ENCODE results near the gene KNDC1.
"Not testable (repeated sequence)": the region's sequence is repeated elsewhere in the genome, so short reads cannot be mapped to it uniquely, and the experiment has no call there.

Gene KNDC1

GRCh38 chr10:133131053-133131452 lies 29.0 kb upstream of the KNDC1 start:
- Mint-ChIP-seq H3K4me1 (ENCODE audit: low read depth) (no peaks in the 10 kb centered on the region), H3K36me3 (ENCODE audit: low read depth) (no peaks in the 10 kb centered on the region), H3K27me3 (peaks cover 3% of the 10 kb centered on the region), H3K4me3 (no peak overlapping the region), H3K27ac (no peak overlapping the region), H3K9me3 (no peaks in the 10 kb centered on the region)
- DNase-seq, result peak; percentile 15

GRCh38 chr10:133131734-133132472 lies 28.1 kb upstream of the KNDC1 start:
- no peaks in the 10 kb centered on the region for H3K36me3 Mint-ChIP-seq (ENCODE audit: low read depth)

GRCh38 chr10:133132473-133133291 lies 27.3 kb upstream of the KNDC1 start:
- H3K27ac Mint-ChIP-seq, result no peak overlapping the region
- no peaks in the 10 kb centered on the region for H3K36me3 Mint-ChIP-seq (ENCODE audit: low read depth)
- DNase-seq, result peak; percentile 22
- no peak overlapping the region for H3K4me3 Mint-ChIP-seq
- no peaks in the 10 kb centered on the region for H3K27me3 Mint-ChIP-seq
- H3K4me1 Mint-ChIP-seq (ENCODE audit: low read depth), result no peaks in the 10 kb centered on the region
- no peaks in the 10 kb centered on the region for H3K9me3 Mint-ChIP-seq

More at GRCh38 chr10:133131734-133132472, 28.1 kb upstream of the KNDC1 start:
- Mint-ChIP-seq H3K4me3 (no peak overlapping the region), H3K27ac (no peak overlapping the region), H3K9me3 (no peaks in the 10 kb centered on the region), H3K27me3 (no peaks in the 10 kb centered on the region), H3K4me1 (ENCODE audit: low read depth) (no peaks in the 10 kb centered on the region)
- peak; percentile 13 for DNase-seq

GRCh38 chr10:133133471-133134231 lies 26.4 kb upstream of the KNDC1 start:
- H3K4me3 Mint-ChIP-seq, result no peak overlapping the region
- no peak overlapping the region for H3K27ac Mint-ChIP-seq
- no peaks in the 10 kb centered on the region for H3K36me3 Mint-ChIP-seq (ENCODE audit: low read depth)
- H3K27me3 Mint-ChIP-seq, result no peaks in the 10 kb centered on the region
- no peaks in the 10 kb centered on the region for H3K9me3 Mint-ChIP-seq
- H3K4me1 Mint-ChIP-seq (ENCODE audit: low read depth), result no peaks in the 10 kb centered on the region
- DNase-seq, result peak; percentile 20

GRCh38 chr10:133134411-133135115 lies 25.5 kb upstream of the KNDC1 start:
- no peak overlapping the region for H3K4me3 Mint-ChIP-seq
- peak; percentile 19 for DNase-seq
- no peaks in the 10 kb centered on the region for H3K9me3 Mint-ChIP-seq
- H3K36me3 Mint-ChIP-seq (ENCODE audit: low read depth), result no peaks in the 10 kb centered on the region
- H3K4me1 Mint-ChIP-seq (ENCODE audit: low read depth), result no peaks in the 10 kb centered on the region
- H3K27me3 Mint-ChIP-seq, result no peaks in the 10 kb centered on the region
- H3K27ac Mint-ChIP-seq, result no peak overlapping the region

GRCh38 chr10:133135116-133135465 lies 24.9 kb upstream of the KNDC1 start:
- Mint-ChIP-seq H3K4me3 (no peak overlapping the region), H3K4me1 (ENCODE audit: low read depth) (no peaks in the 10 kb centered on the region), H3K27ac (no peak overlapping the region), H3K9me3 (no peaks in the 10 kb centered on the region), H3K36me3 (ENCODE audit: low read depth) (no peaks in the 10 kb centered on the region), H3K27me3 (no peaks in the 10 kb centered on the region)
- no peak for DNase-seq

GRCh38 chr10:133137486-133138145 lies 22.4 kb upstream of the KNDC1 start:
- DNase-seq; H3K4me3 Mint-ChIP-seq; H3K36me3 Mint-ChIP-seq (ENCODE audit: low read depth); H3K4me1 Mint-ChIP-seq (ENCODE audit: low read depth); H3K27me3 Mint-ChIP-seq; H3K9me3 Mint-ChIP-seq; H3K27ac Mint-ChIP-seq: not testable (repeated sequence)

- H3K4me3 Mint-ChIP-seq, result no peak overlapping the region
- DNase-seq, result peak; percentile 19
- no peak overlapping the region for H3K27ac Mint-ChIP-seq
- H3K4me1 Mint-ChIP-seq (ENCODE audit: low read depth), result peaks cover 7% of the 10 kb centered on the region
- H3K27me3 Mint-ChIP-seq, result peaks cover 11% of the 10 kb centered on the region
- no peaks in the 10 kb centered on the region for H3K9me3 Mint-ChIP-seq
- H3K36me3 Mint-ChIP-seq (ENCODE audit: low read depth), result no peaks in the 10 kb centered on the region
Measured at GRCh38 chr10:133139551-133140065, 20.4 kb upstream of the KNDC1 start.

- H3K4me3 Mint-ChIP-seq, result no peak overlapping the region
- no peak overlapping the region for H3K27ac Mint-ChIP-seq
- peaks cover 7% of the 10 kb centered on the region for H3K4me1 Mint-ChIP-seq (ENCODE audit: low read depth)
Measured at GRCh38 chr10:133140417-133141143, 19.4 kb upstream of the KNDC1 start.

GRCh38 chr10:133141144-133141957 lies 18.7 kb upstream of the KNDC1 start:
- Mint-ChIP-seq H3K27ac (no peak overlapping the region), H3K4me3 (no peak overlapping the region), H3K9me3 (no peaks in the 10 kb centered on the region), H3K4me1 (ENCODE audit: low read depth) (peaks cover 7% of the 10 kb centered on the region), H3K36me3 (ENCODE audit: low read depth) (no peaks in the 10 kb centered on the region), H3K27me3 (peaks cover 24% of the 10 kb centered on the region)
- peak; percentile 23 for DNase-seq

More at GRCh38 chr10:133140417-133141143, 19.4 kb upstream of the KNDC1 start:
- peak; percentile 18 for DNase-seq
- peaks cover 20% of the 10 kb centered on the region for H3K27me3 Mint-ChIP-seq
- H3K36me3 Mint-ChIP-seq (ENCODE audit: low read depth), result no peaks in the 10 kb centered on the region
- H3K9me3 Mint-ChIP-seq, result no peaks in the 10 kb centered on the region

GRCh38 chr10:133141958-133142340 lies 18.1 kb upstream of the KNDC1 start:
- Mint-ChIP-seq H3K27ac (no peak overlapping the region), H3K4me1 (ENCODE audit: low read depth) (peaks cover 7% of the 10 kb centered on the region), H3K36me3 (ENCODE audit: low read depth) (no peaks in the 10 kb centered on the region), H3K9me3 (peaks cover 1% of the 10 kb centered on the region), H3K27me3 (peaks cover 30% of the 10 kb centered on the region), H3K4me3 (no peak overlapping the region)
- DNase-seq, result no peak

- Mint-ChIP-seq H3K4me1 (ENCODE audit: low read depth) (peaks cover 7% of the 10 kb centered on the region), H3K27me3 (peaks cover 37% of the 10 kb centered on the region), H3K4me3 (no peak overlapping the region), H3K27ac (no peak overlapping the region), H3K36me3 (ENCODE audit: low read depth) (no peaks in the 10 kb centered on the region), H3K9me3 (peaks cover 8% of the 10 kb centered on the region)
- no peak for DNase-seq
Measured at GRCh38 chr10:133142523-133143199, 17.4 kb upstream of the KNDC1 start.
